ENCODE data around the gene SBK1.

- TF ChIP-seq EZH2 (IDR thresholded peaks at IDR 0.05; ENCODE audit: borderline replicate concordance, low read length) (no peak), CTCF (IDR thresholded peaks at IDR 0.05; ENCODE audit: low read length) (no peak)
Measured at GRCh38 chr16:28316054-28316453, 23.7 kb downstream of the SBK1 start.
